SKM-1 treated with dmso at 0.1 percent for 144 hours (cell line): Measurements from ENCODE around the gene SLC7A14.

ENCODE experiments used
- DNase-seq: peaks from one replicate; lab custom pipeline; 2025; ENCODE audit not compliant: unreplicated experiment; lab: John Stamatoyannopoulos, UW

The SLC7A14 gene

GRCh38 chr3:170473358-170473757 is 112.5 kb downstream of the SLC7A14 start:
- no peak for DNase-seq

GRCh38 chr3:170471149-170471548 is 114.7 kb downstream of the SLC7A14 start:
- no peak for DNase-seq

DNA sequence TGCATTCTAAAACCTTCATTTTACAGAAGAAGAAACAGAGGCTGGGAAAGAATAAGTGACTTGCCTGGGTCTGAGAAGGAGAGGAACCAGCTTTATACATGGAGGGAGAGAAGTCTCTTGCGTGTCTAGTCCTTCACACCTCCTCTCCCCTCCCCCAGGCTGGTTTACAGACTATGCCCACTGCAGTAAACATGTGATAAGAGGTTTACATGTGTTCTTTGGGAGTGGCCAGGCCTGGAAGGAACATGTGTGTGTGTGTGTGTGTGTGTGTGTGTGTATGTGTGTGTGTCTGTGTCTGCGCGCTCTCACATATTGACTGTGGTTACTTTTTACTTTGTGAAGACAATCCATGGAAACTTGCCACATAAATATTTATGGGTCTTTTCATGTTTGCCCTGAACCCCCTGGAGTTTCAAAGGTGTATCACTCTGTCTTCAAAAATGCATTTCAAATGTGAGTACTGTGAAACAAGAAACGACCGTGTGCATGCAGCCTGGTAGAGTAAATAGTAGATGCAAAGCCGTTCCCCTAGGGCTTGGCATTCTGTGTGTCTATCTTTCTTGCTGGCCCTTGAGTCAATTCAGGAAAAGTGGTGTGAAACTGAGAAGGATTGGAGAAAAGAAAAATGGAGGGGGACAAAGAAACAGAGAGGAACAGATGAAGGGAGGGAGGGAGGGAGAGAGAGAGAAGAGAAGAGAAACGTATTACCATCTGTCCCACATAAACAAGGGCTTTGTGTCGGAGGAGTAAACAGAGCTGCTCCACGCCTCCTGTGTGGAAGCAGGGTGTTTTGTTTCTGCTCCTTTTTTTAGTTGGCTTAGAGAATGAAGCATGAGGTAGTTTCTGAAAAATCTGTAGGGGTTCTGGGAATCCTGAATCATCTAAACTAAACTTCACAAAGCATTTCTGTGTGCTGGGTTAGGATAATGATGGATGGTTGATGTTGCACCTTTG is 115.5 kb downstream of the SLC7A14 start:
- no peak for DNase-seq

DNA sequence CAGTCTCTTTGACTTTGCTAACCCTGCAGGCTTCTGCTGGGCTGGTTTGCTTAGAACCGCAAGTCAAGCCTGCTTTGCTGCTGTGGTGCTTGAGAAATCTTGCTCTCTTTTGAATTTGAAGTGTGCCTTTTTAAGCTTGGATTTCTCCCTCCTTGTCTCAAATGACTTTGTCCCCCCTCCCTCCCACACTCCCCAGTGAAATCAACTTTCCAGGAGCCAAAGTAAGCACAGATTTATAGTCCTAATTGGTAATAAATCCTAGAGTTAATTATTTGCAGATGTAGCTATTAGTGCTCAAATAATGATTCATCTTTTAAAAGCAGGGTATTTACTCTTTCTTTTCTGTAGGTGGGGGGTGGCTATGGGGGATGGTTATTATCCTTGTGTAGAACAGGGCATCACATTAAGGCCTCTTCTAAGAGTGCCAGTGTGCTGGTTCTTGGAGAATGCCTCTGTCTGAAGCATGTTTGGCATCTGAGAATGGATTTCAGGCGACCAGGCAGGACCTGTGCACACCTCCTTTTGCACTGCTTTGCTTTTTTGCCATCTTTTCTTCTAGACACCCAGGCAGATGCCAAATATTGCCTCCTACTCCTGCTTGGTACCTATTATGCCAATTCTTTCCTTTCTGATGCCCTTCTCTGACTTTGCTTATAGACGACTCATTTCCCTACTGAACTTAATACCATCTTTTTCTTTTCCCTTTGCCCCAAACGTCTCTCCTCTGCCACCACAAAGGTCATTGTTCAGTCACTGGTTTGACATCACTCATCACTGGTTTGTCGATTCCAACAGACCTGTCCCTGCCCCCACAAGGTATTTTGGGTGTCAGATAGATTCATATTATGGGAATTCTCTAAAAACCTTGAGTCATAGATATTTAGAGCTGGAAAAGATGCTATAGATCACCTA is 116.5 kb downstream of the SLC7A14 start:
- DNase-seq = no peak

DNA sequence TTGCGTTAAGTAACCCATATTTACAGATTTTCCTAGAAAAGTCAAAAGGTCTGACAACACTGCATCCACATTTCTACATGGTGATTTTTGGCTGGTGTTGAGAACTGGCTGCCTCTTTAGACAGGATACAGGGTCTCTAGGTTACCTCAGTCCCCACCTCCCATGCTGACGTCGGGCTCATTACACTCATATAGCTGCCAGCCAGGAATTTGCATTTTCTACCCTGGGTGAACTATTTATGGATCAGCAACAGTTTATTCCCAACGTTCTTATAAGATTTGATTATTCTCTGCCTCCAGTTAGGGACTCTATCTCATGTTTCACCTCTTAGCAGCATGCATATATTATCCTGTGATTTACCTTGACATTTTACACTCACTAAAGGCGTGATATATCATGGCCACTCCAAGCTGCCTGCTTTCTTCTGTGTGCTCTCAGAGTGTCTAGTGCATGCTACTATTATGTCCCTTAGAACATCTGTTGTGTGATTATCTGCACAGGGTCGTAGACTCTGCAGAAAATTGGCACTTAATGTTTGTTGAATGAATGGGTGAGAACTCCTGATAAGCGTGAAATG is 118.2 kb downstream of the SLC7A14 start:
- DNase-seq = no peak

DNA sequence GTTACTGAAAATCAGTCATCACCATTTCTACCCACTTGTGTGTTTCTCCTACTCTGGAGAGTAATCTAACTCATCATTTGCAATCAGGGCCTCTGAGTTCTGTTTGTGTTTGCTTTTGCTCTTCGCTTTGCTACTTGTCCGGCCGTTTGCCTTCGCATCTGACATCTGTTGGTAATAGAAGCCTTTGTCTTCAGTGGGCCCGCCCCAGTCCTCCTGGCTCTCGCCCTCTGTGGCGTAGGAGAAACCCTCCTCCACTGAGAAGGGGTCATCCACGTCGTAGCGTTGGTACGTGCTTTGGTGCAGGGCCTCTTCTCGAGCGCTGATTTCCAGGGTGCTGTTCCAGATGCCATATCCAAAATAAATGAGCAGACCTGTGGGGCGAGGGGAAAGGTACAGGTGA is 118.9 kb downstream of the SLC7A14 start:
- no peak for DNase-seq

GRCh38 chr3:170465955-170466354 is 119.9 kb downstream of the SLC7A14 start:
- no peak for DNase-seq

DNA sequence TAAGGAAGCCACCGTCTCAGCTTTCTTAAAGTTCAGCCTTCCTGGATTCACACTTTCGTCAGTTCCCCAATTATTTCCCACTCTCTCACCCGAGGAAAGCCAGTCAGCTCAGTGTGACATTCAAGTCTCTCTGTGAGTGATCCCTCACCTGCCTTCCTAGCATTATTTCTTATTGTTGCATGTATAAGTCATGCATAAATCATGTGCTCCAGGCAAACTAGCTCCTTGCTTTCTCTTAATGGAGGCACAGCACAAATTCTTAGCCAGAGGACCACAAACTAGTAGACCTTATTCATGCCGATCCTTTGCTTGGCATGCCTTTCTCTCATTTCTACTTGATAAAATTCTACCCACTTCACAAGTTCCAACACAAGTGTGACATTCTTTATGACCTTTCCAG is 122.9 kb downstream of the SLC7A14 start:
- DNase-seq = no peak

DNA sequence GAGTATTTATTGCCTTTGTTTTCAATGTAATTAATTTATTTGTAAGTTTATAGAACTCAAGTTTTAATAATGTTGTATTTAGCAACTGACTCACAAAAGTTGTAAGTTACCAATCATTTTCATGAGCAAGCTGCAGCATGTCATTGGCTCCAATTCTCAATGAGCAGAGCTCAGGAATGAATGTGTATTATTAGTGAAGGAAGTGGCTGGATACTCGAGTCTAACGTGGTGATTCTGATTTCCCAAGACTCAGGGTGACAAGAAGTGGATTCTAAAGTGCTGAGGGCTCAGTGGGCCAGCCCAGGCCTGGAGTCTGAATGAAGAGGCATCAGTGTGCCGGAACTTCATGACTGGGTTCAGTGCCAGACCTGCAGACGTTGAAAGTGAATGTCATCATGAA is 127.6 kb downstream of the SLC7A14 start:
- no peak for DNase-seq

GRCh38 chr3:170454509-170454908 is 131.4 kb downstream of the SLC7A14 start:
- no peak for DNase-seq

- DNase-seq = no peak
Measured at GRCh38 chr3:170450039-170450438, 135.8 kb downstream of the SLC7A14 start.

DNA sequence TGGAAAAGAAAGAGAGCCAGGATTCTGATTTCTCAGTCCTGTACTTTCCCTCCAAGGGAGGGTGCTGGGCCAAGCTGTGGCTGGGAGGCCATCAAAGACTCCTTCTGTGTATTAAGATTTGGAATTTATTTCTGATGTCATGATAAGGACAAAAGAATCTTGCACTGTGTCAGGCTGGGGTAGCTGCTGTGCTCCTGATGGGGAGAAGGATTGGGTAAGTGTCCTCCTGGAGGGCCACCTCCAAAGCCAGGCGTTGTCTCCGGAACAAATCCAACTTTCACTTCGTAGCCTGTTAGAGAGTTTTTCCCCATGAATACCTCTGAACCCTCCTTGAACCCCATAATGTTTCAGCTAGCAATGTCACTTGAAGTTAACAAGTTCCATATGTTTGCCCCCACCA is 137.3 kb downstream of the SLC7A14 start:
- no peak for DNase-seq

GRCh38 chr3:170443457-170443856 is 142.4 kb downstream of the SLC7A14 start:
- no peak for DNase-seq

GRCh38 chr3:170442947-170443346 is 142.9 kb downstream of the SLC7A14 start:
- DNase-seq = no peak

DNA sequence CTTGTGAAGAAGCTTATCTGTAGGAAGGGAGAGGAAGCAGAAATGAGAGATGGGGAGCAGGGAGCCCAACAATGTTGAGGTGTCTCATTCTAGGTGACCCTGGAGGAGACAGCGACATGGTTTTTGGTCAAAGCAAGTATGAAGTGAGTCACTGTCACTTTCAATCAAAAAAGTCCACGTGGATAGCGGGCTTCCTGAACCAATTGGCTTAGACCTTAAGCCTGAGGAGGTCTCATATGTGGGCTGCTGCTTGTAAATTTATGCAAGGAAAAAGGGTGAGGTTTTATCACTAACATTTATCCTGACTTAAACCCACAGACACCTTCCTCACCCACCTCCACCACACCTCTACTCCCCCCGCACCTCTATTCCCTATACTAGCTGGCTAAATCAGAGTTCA is 144.5 kb downstream of the SLC7A14 start:
- no peak for DNase-seq

- DNase-seq = no peak
Measured at GRCh38 chr3:170440344-170440743, 145.5 kb downstream of the SLC7A14 start.

- DNase-seq = no peak
Measured at GRCh38 chr3:170438836-170439235, 147.0 kb downstream of the SLC7A14 start.

DNA sequence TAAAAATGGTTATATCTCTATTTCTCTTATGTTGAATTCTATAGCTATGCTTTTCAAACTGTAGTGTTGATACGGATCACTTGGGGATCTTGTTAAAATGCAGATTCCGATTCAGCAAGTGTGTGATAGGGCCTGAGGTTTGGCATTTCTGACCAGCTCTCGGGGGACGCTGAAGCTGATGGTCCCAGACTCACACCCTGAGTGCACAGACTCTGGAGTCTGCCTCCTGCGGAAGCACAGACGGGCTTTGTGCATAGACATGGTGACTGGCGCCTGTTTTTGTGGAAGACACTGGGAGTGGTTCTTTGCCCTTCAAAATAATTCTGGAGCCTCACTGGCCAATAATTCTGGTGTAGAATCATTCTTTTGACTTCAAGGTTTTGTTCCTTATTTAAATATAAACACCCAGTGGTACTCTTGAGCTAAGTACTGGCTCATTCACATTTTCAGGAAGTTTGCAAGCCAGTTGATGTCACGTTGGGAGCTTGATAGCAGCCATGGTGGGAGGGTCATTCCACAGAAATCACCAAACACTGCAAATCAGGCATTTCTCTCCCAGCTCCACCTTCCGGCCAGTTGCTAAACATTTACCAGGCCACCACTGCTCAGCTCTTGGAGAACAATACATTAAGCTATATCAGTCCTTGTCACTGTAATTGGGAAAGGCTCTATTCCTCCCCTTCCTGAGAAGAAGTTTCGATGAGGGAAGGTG is 148.0 kb downstream of the SLC7A14 start:
- DNase-seq = no peak

DNA sequence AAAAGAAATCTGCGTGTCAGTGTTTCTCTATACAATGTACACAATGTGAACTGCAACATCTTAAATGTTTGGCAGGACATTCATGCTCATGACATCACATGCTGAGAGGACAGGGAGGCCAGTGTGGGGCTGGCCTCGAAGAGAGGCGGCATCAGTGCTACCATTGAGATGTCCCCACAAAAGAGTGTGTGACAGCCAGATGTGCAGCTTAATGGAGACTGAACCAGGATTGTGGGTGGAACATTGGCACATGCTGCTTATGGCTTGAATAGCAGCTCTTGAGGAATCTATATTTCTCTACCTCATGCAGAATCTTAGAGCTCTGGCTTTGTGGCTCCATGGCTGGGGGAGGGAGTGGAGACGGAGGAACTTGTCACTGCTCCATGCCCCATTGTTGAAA is 148.7 kb downstream of the SLC7A14 start:
- DNase-seq = no peak

DNA sequence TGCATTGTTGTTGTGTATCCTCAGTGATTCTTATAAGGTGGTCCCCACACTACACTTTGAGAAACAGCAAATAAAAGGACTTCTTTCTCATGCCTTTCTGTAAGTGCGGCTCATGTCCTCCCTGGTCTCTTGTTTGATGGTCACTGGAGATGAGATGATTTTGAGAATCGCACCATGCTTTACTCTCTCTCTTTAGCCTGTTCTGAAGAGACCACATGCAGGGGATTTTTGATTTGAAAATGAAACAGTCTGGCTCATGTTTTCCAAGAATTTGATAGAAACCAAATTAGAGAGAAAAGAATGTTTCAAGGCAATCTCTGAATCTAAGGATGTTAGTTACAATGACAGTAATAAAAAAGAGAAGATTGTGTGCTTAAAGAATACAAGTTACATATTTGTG is 149.2 kb downstream of the SLC7A14 start:
- no peak for DNase-seq

DNA sequence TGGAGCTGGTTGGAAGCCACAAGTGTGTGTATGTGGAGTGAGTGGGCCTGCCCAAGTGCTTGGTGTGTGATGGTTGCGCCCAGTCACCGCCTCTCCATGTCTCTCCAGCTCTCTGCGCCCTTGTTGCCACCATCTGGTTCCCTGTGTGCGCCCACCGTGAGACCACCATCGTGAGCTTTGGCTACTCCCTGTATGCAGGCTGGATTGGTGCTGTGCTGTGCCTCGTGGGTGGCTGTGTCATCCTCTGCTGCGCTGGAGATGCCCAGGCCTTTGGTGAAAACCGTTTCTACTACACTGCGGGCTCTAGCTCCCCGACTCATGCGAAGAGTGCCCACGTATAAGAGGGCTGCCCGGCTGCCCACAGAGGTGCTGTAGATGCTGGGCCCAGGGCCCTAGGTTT is 153.5 kb downstream of the SLC7A14 start:
- no peak for DNase-seq
